Left ventricle myocardium inferior (tissue), 1 donor: ENCODE measurements around the gene CFAP161. TPM values are rescaled to one million over a fixed set of nuclear protein-coding genes. Genes with fewer than 3 reads are reported as not detected.
"Not testable (repeated sequence)": the region's sequence is repeated elsewhere in the genome, so short reads cannot be mapped to it uniquely, and the experiment has no call there.

Source experiments
- DNase-seq: peaks from one replicate; pipeline ENCODE4 v3.0.0-alpha.2; 2020
- H3K27ac ChIP-seq: fragments of 200-600 bp; replicated peaks from 2 replicates; pipeline ENCODE4 v1.8.0; 2021
- H3K27me3 ChIP-seq: fragments of 200-600 bp; 2 replicates; pipeline ENCODE4 v1.8.0; 2021; ENCODE audit warnings: low read depth
- H3K36me3 ChIP-seq: fragments of 200-600 bp; 2 replicates; pipeline ENCODE4 v1.8.0; 2021
- H3K4me1 ChIP-seq: fragments of 200-600 bp; 2 replicates; pipeline ENCODE4 v1.8.0; 2021
- H3K4me3 ChIP-seq: fragments of 200-600 bp; 2 replicates; pipeline ENCODE4 v1.8.0; 2021; ENCODE audit warnings: mild to moderate bottlenecking, moderate library complexity
- H3K9me3 ChIP-seq: fragments of 200-600 bp; replicated peaks from 2 replicates; pipeline ENCODE4 v1.8.0; 2021
- CTCF ChIP-seq: fragments of 200-600 bp; IDR thresholded peaks from 2 replicates; pipeline ENCODE4 v1.8.0; 2021; ENCODE audit warnings: antibody characterized with exemption, mild to moderate bottlenecking, borderline replicate concordance
- intact Hi-C: fragments of 100-400 bp; cut with micrococcal nuclease; formaldehyde crosslinking; loops from one replicate; pipeline ENCODE4 v1.11.0; 2022
- total RNA-seq: library from RNA; stranded (reverse); fragmentation: NEBNext Ultra II Directional; extraction: Animal tissue kit (Norgen Biotek cat#: 25700); gene quantifications from one replicate; pipeline ENCODE4 v1.2.1, GENCODE V29; 2021
- donor health status: DM: no; HTN: yes; CAD: no; lungs with severe emphysema.

Gene CFAP161
- total RNA-seq, 1 donor from 2014 or later = 0.91 TPM

GRCh38 chr15:81157939-81158223 lies 23.8 kb downstream of the CFAP161 start:
- Histone ChIP-seq H3K27me3 (peaks cover 9% of the 10 kb centered on the region), H3K27ac (peak overlapping the region; percentile 45), H3K9me3 (no peaks in the 10 kb centered on the region), H3K36me3 (no peaks in the 10 kb centered on the region), H3K4me1 (peaks cover 41% of the 10 kb centered on the region), H3K4me3 (no peak overlapping the region)
- no peak for DNase-seq
- TF ChIP-seq CTCF = no peak
- intact Hi-C loops = no loop called here

- H3K4me3 ChIP-seq, H3K27ac ChIP-seq, H3K27me3 ChIP-seq, H3K9me3 ChIP-seq, H3K36me3 ChIP-seq, DNase-seq, intact Hi-C loops: not testable (repeated sequence)
- peaks cover 41% of the 10 kb centered on the region for H3K4me1 ChIP-seq
These were observed 24.5 kb downstream of the CFAP161 start for GRCh38 chr15:81158561-81158960.

GRCh38 chr15:81160312-81161159 lies 26.5 kb downstream of the CFAP161 start:
- intact Hi-C loops = no loop called here
- peak overlapping the region; percentile 82 for H3K27ac ChIP-seq

GRCh38 chr15:81161160-81161673 lies 27.1 kb downstream of the CFAP161 start:
- H3K27ac ChIP-seq = peak overlapping the region; percentile 82
- H3K4me1 ChIP-seq = peaks cover 35% of the 10 kb centered on the region
- TF ChIP-seq CTCF = no peak
- no peaks in the 10 kb centered on the region for H3K36me3 ChIP-seq
- DNase-seq = no peak
- intact Hi-C loops = no loop called here
- H3K27me3 ChIP-seq = peaks cover 9% of the 10 kb centered on the region
- H3K4me3 ChIP-seq = no peak overlapping the region
- no peaks in the 10 kb centered on the region for H3K9me3 ChIP-seq

More at GRCh38 chr15:81160312-81161159, 26.5 kb downstream of the CFAP161 start:
- H3K36me3 ChIP-seq = no peaks in the 10 kb centered on the region
- no peak overlapping the region for H3K4me3 ChIP-seq
- peaks cover 9% of the 10 kb centered on the region for H3K27me3 ChIP-seq
- DNase-seq = peak; percentile 65
- H3K4me1 ChIP-seq = peaks cover 41% of the 10 kb centered on the region
- no peak for TF ChIP-seq CTCF
- H3K9me3 ChIP-seq = no peaks in the 10 kb centered on the region

GRCh38 chr15:81161851-81162250 lies 27.8 kb downstream of the CFAP161 start:
- no peak for TF ChIP-seq CTCF
- no peaks in the 10 kb centered on the region for H3K36me3 ChIP-seq
- intact Hi-C loops = no loop called here
- no peaks in the 10 kb centered on the region for H3K9me3 ChIP-seq
- H3K27ac ChIP-seq = peak overlapping the region; percentile 82
- H3K4me1 ChIP-seq = peaks cover 38% of the 10 kb centered on the region
- DNase-seq = no peak
- H3K4me3 ChIP-seq = no peak overlapping the region
- peaks cover 9% of the 10 kb centered on the region for H3K27me3 ChIP-seq

- no peak overlapping the region for H3K27ac ChIP-seq
These were observed 30.1 kb downstream of the CFAP161 start for GRCh38 chr15:81163961-81164800.

More at GRCh38 chr15:81163961-81164800, 30.1 kb downstream of the CFAP161 start:
- peaks cover 45% of the 10 kb centered on the region for H3K4me1 ChIP-seq
- intact Hi-C loops = no loop called here
- no peaks in the 10 kb centered on the region for H3K9me3 ChIP-seq
- TF ChIP-seq CTCF = no peak
- no peak for DNase-seq
- H3K27me3 ChIP-seq = peaks cover 9% of the 10 kb centered on the region
- no peak overlapping the region for H3K4me3 ChIP-seq
- H3K36me3 ChIP-seq = no peaks in the 10 kb centered on the region
